ENCODE measurements around the gene TTC3. TPM values are rescaled to one million over a fixed set of nuclear protein-coding genes. Genes with fewer than 3 reads are reported as not detected.

TTC3 gene
- total and polyA plus RNA-seq, 2 experiments from 2014 or later = 87.7 to 170 TPM

DNA sequence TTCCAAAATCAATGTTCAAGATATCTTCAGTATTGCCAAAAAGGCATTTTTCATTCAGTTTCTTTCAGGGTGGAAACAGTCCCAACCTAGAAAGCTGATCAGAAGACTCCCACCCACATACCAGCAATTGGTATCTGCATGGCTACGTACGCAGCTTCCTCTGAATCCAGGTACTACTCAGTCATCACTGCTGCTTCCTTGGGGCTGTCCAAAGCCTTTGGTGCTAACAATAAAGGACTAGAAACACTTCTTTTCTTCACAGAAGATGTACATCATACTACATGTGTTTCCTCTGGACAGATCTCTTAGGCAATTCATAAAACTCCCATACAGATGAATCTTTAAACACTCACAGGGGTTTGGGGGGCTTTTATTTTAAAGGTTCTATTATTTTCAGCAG is 164.3 kb downstream of the TTC3 start:
- peaks cover 9% of the 10 kb centered on the region for H3K36me3 ChIP-seq
- no peak for DNase-seq (ENCODE audit: low read depth in 1 of 2, low spot score in 1 of 2)
- H3K4me1 ChIP-seq (ENCODE audit: low read depth) = no peaks in the 10 kb centered on the region
- H3K27me3 ChIP-seq = no peaks in the 10 kb centered on the region
- H3K27ac ChIP-seq = peak overlapping the region; percentile 59
- TF ChIP-seq, protein P1, sequence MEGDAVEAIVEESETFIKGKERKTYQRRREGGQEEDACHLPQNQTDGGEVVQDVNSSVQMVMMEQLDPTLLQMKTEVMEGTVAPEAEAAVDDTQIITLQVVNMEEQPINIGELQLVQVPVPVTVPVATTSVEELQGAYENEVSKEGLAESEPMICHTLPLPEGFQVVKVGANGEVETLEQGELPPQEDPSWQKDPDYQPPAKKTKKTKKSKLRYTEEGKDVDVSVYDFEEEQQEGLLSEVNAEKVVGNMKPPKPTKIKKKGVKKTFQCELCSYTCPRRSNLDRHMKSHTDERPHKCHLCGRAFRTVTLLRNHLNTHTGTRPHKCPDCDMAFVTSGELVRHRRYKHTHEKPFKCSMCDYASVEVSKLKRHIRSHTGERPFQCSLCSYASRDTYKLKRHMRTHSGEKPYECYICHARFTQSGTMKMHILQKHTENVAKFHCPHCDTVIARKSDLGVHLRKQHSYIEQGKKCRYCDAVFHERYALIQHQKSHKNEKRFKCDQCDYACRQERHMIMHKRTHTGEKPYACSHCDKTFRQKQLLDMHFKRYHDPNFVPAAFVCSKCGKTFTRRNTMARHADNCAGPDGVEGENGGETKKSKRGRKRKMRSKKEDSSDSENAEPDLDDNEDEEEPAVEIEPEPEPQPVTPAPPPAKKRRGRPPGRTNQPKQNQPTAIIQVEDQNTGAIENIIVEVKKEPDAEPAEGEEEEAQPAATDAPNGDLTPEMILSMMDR (IDR thresholded peaks at IDR 0.05; ENCODE audit: low read depth, low read length) = no peak
- H3K9me3 ChIP-seq (ENCODE audit: low read depth) = no peaks in the 10 kb centered on the region
- H3K4me3 ChIP-seq = no peak overlapping the region

DNA sequence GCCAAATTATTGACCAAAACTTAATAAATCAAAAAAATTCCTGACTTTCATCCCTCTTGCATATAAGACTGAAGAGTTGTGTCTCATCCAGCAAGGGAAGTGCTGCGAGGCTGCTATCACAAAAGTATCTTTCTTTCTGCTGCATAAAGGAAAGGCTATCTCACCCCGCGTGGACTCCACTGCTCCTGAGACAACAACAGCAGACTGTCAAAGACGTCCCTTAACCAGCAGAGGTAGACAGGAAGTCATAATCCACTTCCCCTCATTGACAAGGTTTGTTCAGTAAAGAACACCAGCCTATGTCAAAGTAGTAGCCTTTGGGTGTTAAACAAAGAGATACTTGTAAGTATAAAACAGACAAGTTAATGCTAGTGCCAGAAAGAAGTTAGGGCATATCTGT is 164.7 kb downstream of the TTC3 start:
- Histone ChIP-seq H3K27ac (peak overlapping the region; percentile 59), H3K4me1 (ENCODE audit: low read depth) (no peaks in the 10 kb centered on the region), H3K9me3 (ENCODE audit: low read depth) (no peaks in the 10 kb centered on the region), H3K36me3 (peaks cover 9% of the 10 kb centered on the region), H3K4me3 (no peak overlapping the region), H3K27me3 (no peaks in the 10 kb centered on the region)
- no peak for DNase-seq (ENCODE audit: low read depth in 1 of 2, low spot score in 1 of 2)
- TF ChIP-seq, protein P1 (IDR thresholded peaks at IDR 0.05; ENCODE audit: low read depth, low read length) = no peak

DNA sequence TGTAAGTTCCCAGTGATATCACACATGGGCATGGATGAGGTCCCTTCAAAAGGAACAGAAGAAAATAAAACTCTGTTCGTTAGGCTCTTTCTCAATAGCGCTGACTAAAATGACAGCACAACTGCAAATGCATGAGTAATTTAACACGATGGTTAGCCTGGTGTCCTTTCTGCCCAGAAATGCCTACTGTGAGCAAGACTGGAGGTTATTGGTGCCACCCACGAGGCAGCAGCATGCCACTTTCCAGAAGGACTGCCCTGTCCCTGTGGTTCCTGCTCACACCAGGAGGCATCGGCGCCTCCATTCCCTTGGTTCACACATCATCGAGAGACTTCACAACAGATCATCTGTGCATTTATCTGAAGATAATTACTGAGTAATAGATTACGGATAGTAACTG is 167.9 kb downstream of the TTC3 start:
- H3K27me3 ChIP-seq = no peaks in the 10 kb centered on the region
- no peak overlapping the region for H3K27ac ChIP-seq
- DNase-seq (ENCODE audit: low read depth in 1 of 2, low spot score in 1 of 2) = no peak

DNA sequence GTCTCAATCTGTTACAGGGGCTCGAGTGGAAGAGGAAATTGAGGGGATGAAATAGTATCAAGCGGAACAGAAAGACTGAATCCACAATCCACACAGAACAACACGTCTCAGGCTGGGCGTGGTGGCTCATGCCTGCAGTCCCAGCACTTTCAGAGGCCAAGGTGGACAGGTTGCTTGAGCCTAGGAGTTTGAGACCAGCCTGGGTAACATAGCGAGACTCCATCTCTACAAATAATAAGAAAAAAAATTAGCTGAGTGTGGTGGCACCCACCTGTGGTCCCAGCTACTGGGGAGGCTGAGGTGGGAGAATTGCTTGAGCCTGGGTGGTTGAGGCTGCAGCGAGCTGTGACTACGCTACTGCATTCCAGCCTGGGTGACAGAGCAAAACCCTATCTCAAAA is 168.4 kb downstream of the TTC3 start:
- no peak for DNase-seq (ENCODE audit: low read depth in 1 of 2, low spot score in 1 of 2)
- TF ChIP-seq, protein P1 (IDR thresholded peaks at IDR 0.05; ENCODE audit: low read depth, low read length) = no peak

More for the DNA sequence above, 167.9 kb downstream of the TTC3 start:
- TF ChIP-seq, protein P1 (IDR thresholded peaks at IDR 0.05; ENCODE audit: low read depth, low read length) = no peak
- H3K36me3 ChIP-seq = peaks cover 5% of the 10 kb centered on the region
- no peak overlapping the region for H3K4me3 ChIP-seq
- H3K9me3 ChIP-seq (ENCODE audit: low read depth) = no peaks in the 10 kb centered on the region
- H3K4me1 ChIP-seq (ENCODE audit: low read depth) = peaks cover 10% of the 10 kb centered on the region

DNA sequence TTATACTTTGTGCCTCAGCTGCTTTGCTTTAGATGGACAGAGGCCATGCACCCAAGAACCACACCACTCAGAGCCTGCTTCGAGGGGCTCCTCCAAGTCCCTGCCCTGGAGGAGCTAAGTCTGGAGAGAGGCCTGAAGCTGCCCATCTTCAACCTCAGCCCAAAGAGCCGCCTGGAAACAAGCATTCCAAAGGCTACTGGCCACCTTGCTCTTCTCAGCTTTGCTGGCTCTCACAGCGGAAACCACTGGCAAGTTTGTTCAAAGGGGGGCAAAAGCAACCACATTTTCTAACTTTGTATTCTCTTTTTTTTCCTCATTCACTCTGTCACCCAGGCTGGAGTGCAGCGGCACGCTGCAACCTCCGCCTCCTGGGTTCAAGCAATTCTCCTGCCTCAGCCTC is 170.9 kb downstream of the TTC3 start:
- Histone ChIP-seq H3K4me1 (ENCODE audit: low read depth) (peaks cover 10% of the 10 kb centered on the region), H3K4me3 (no peak overlapping the region), H3K9me3 (ENCODE audit: low read depth) (no peaks in the 10 kb centered on the region), H3K36me3 (peaks cover 5% of the 10 kb centered on the region), H3K27ac (no peak overlapping the region), H3K27me3 (no peaks in the 10 kb centered on the region)
- TF ChIP-seq, protein P1 (IDR thresholded peaks at IDR 0.05; ENCODE audit: low read depth, low read length) = no peak
- no peak for DNase-seq (ENCODE audit: low read depth in 1 of 2, low spot score in 1 of 2)

More for the DNA sequence above, 168.4 kb downstream of the TTC3 start:
- H3K27me3 ChIP-seq = no peaks in the 10 kb centered on the region
- H3K9me3 ChIP-seq (ENCODE audit: low read depth) = no peaks in the 10 kb centered on the region
- peaks cover 10% of the 10 kb centered on the region for H3K4me1 ChIP-seq (ENCODE audit: low read depth)
- H3K36me3 ChIP-seq = peaks cover 5% of the 10 kb centered on the region
- no peak overlapping the region for H3K27ac ChIP-seq
- H3K4me3 ChIP-seq = no peak overlapping the region
